Right renal cortex interstitium (tissue), 3 donors: ENCODE results near the gene RBM6. TPM values are rescaled to one million over a fixed set of nuclear protein-coding genes. Genes with fewer than 3 reads are reported as not detected.

Source experiments
- DNase-seq, 3 donors: peaks; one replicate each; pipeline ENCODE4 v3.0.0-alpha.2; 2013; ENCODE audit warnings: low read depth in 3 of 3, low spot score in 2 of 3
- polyA plus RNA-seq, 3 donors: library from polyadenylated mRNA; unstranded; fragments of 120-200 nt; gene quantifications; one replicate each; pipeline ENCODE4 v1.2.1, GENCODE V29; 2013; ENCODE audit not compliant: insufficient read length in 3 of 3

The RBM6 gene
- polyA plus RNA-seq, 3 donors, result 107 to 136 (median 109) TPM

DNA sequence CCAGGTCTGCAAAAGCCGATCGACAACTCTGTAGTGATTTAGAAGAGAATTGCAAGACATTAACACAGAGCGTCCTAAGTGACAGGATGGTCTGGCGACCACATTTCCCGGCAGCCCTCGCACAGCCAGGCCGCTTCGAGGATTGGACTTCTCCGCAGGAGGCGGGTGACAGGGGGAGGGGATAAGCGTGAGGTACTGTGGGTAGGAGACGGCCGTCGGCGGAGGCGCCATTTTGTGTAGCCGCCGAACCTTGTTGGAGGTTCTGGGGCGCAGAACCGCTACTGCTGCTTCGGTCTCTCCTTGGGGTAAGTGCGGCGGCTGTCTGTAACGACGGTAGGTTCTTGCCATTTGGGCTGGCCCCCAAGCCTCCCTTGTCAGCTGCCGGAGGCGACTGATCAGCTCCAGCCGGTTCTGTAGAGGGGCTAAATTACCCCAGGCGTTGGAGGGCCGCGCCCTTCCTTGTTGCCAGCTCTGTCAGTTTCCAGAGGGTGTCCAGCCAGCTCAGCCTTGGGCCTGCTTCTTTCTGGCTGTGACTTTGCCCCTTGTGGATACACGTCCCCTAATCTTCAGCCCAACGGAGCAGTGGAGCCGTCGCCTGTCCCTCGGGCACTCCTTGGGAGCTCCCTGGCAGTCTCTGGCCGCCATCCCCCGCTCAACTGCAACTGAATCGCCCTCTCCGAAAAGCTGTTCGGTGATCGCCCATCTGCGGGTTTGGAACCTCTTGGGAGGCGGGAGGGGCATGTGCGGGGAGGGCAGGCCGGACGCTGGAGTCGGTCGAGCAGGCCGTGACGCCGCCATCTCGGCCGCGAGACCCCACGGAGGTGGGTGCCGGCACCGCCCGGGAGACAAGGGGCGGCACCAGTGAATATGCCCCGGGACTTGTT, 149.0 kb downstream of the RBM6 start, which contains the start of gene RBM5:
Gene RBM5, plus strand, starts transcription at position 195 of the 884 bp plus-strand sequence. CDS start 1,516 bp downstream, outside the sequence.
- peak; percentile 72 to 85 (median 84) for DNase-seq

DNA sequence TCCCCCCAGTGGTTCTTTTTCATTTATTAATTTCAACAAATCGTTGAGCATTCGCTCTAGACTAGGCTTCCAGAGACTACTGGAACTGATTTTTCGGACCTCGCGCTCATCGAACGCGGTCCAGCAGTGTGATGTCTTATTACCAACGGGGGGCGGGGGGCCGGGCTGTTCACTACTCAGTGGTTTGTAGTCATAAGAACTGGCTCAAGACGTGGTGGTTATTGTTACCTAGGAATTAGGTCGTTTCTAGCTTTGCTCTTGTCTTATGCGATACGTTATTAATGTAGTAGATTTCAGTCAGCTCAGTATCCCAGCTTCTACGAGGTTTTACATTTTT, 149.6 kb downstream of the RBM6 start:
- peak in 1 of 3 donors; percentile 10 for DNase-seq

DNA sequence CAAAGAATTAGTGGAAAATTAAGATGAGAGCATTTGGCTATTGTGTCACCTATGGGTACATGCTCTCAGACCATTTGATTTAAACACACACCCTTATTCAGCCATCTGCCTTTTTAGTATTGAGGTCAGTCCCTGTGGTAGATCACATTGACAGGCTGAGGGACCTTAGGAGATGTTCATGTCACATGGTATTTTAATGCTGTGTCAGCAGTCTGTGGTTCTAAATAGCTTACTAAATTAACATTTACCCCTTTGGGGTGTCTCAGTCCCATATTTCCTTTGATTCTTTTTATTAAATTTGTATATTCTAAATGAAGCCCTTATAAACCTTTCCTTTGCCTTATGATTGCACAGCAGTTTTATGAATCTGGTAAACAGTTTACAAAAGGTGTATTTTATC, 151.0 kb downstream of the RBM6 start:
- no peak for DNase-seq

DNA sequence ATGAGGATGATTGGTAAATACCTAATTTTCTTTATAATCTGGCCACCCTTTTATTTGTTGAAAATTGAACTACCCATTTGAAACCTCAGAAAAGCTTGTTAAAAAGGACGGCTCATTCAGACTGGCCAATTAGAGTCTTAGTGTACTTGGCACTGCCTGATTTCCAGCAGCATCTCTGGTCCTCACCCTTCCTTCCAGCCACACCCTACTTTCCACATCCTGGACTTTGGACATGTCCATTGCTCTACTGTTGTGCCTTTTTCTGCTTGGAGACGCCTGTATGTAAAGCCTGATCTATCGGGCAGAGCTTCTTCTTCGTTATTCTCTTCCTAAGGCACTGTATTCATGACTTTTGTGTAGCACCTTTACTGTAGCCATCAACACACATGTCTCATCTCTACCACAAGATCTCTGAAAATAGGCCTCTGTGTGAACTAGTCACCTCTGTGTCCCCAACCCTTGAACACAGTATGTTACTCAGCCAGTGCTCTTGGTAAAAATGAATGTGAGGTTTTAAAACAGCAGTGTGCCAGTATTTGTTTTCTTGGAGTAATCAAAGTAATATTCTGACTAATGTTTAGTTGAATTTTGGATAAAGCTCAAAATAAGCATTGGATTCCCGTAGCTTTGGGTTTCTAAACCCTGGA, 155.5 kb downstream of the RBM6 start:
- DNase-seq, result no peak

DNA sequence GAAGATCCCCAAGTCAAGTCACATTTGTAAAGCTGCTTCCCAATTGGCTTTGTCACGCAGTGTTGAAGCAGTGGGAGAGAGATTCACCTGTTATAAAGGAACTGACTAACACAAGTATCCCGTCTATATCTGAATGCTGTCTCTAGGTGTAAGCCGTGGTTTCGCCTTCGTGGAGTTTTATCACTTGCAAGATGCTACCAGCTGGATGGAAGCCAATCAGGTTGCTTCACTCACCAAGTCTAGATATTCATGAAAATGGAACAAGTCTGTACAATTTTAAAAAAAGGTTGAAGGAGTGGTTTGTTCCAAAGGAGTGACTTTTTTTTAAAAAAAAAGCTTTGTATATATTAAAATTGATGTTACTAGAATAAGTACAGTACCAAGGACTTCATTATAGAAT, 160.4 kb downstream of the RBM6 start:
- no peak for DNase-seq

DNA sequence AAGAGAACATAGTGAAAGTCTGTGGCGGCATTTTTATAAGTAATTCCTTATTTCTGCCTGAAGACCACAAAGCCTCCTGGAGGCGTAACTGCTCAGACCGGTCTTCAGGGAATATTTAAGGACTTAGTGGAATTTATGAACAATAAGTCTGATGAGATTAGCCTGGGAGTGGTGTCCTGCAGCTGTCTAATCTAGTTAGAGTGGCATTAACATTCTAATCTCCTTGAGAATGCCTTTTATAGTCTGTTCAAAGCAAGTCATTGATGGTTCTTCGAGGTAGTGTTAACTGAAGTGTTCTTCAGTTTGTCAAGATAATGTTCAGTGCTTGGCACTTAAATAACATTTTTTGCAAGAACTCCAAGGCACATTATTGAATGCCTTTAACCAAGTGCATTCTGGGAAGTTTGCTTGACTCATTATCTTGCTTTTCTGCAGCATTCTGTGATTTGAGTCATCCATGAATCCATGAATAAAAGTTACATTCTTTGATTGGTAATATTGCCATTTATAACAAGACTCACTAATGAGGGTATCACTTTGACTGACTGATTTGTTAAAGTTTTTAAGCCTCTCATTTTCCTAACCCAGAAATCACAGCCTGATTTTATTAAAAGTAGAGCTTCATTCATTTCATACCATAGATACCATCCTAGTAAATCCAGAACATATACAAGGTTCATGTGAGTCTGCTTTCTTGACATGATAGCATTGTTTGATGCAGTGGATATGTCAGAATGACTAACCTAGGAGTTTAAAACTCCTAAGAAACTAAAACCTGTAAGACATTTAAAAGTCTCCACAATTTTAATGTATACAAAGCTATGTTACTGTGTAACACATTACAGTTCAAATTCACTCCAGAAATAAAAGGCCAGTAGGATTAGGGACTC, 161.3 kb downstream of the RBM6 start:
- no peak for DNase-seq

DNA sequence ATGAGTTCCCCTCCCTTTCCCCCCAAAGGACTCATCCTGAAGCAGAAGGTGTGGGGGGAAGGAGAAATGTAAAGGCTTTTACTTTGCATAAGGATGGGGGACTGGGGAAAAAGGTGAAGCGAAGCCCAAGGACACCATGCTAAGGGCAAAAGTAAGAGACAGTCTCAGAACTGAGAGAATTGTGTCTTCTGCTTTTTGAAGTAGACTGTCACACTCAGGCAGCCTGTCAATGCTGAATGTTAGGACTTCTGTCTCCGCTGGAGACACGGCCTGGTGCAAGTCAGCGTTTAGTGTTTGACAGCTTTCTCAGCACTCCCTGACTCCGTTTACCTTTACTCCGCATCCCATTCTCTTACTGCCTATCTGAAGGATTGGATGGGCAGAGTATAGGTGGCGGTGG, 162.6 kb downstream of the RBM6 start:
- no peak for DNase-seq

DNA sequence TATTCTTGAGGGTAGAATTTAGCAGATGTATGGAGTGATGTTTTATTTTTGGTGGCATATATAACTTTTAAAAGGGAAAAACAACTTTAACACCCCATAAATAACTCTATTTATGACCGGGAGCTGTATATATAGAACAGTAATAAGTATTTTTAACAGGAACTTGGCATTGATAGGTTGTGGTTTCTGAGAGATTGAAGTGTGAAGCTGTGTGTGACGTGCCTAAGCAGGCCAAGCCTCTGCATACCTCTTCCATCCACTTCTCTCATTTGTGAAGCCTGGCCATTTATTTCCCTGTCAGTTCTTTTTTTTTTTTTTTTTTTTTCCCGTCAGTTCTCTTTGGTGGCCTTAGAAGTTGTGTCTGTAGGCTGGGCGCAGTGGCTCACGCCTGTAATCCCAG, 171.8 kb downstream of the RBM6 start:
- DNase-seq, result no peak

DNA sequence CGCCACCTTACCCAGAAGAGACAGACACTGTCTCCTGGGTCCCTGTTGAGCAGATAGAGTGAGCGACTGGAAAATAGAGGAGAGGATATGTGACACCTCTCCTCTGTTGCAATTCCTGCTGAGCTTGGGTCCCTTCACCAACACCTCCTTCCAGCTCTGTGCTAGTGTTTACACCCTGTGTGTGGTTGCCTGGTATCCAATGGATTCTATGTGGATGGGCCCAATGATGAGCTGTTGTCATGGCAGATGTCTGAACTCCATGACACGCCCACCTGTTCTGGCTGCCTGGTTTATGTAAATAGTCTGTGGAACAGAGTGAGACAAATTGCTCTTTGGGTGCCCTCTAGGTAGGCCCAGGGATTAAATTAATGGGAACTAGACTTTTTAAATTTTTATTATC, 172.5 kb downstream of the RBM6 start:
- no peak for DNase-seq

DNA sequence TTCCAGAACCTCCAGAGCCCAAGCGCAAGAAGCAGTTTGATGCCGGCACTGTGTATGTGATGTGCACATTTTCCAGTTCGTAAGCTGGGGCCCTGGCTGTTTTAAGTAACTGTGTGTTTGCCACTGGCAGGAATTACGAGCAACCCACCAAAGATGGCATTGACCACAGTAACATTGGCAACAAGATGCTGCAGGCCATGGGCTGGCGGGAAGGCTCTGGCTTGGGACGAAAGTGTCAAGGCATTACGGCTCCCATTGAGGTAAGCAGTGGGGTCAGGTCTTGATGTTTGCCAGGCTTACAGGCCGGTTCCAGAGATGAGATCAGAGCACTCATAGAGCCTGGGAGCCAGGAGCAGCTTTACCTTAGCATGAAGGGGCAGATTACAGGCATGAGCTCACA, 177.2 kb downstream of the RBM6 start:
- DNase-seq, result no peak

DNA sequence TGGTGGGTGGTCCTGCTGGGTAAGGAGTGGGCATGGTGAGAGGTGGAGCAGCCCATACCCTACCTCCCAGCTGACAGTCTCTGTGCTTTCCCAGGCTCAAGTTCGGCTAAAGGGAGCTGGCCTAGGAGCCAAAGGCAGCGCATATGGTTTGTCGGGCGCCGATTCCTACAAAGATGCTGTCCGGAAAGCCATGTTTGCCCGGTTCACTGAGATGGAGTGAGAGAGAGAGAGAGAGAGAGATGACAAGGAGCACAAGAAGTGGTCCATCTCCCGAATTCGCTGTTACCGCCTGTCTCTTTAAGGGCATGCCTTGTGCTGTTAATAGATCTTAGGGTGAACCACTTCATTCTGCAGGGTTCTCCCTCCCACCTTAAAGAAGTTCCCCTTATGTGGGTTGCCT, 178.3 kb downstream of the RBM6 start:
- DNase-seq, result no peak

DNA sequence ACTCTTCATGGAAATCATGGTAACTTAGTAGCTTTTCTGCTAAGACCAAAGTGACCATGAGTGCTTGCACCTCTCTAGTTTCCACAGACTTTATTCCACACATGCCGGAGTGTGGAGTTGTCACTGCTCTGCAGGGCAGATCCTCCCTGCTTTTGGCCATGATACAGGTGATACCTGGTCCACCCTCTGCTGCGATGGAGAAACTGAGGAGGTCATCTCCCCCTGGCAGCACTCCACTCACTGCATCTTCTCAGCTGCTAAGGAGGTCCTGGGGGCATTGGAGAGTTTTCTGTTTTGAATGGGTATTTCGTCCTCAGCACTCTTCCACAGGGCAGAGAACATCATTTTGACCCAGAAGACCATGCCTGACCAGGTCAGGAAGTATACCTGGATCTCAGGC, 179.8 kb downstream of the RBM6 start:
- no peak for DNase-seq

DNA sequence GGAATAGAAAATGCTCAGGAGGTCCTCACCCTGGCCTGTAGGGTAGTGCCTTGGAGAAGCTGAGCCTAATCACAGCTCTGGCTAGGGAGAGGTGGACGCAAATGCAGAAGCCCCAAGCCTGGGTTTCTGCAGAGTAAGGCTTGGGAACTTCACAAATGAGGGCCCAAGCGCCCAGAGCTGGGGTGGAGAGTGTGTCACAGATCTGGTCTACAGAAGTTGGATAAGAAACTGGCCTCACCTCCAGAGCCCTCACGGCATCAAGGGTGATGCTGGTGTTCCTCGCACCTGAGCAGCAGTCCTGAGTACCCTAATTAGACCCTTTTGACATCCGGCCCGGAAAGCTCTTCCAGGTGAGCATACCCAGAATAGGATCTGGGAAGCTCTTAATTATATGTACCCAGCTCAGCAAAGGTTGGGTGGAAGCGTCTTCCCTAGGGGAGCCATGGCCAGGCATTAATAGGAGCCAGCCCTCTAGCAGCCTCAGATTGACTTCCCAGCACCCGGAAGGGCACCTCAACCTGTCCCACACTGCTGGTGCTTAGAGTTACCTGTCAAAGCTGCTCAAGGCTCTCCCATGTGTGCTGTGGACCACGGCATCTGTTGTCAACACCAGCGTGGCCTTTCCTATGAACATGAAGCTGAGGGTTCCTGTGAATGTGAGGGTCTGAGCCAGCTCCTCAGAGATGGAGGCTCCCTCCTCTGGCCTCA, 180.6 kb downstream of the RBM6 start:
- DNase-seq, result no peak

DNA sequence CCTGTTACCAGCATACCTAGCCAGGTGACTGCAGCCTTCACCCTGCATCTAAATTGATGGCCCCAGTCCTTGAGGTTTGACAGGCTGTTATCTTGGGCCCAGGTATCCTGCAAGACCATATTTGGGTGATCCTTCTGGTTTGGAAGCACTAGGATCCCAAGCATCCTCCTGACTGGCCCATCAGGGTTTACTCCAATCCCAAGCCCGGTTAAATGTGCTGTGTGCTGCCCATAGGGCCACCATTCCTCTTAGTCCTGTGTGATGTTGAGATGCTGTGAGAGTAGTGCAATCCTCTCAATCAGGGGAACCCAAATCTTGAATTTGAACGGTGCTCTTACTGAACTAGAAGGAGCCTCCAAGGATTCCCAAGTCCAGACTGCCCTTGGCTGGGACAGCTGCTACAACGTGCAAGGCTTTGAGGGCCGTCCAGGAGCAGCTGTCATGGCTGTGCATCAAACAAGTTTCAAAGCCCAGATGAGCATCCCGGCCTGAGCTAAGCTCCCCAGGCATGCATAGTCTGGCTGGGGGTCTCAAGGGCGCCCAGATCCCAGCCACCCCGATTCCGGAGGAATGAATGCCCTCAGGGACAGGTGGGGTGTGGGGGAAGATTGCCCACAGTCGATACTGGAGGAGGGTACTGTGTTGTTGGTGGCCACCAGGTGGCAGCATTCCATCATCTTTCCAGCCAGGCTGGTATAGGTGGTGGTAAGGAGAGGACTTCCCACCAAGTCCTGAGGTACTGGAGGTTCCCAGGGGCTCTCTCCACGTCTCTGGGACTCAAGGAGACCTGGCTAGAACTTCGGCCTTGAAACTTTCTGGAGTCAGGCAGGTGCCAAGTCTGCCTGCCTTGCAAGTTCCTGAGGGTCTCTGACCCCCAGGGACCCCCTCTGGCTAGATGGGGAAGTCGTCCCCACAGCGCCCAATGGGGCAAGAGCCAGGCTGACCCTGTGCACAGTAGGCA, 181.4 kb downstream of the RBM6 start:
- peak in 1 of 3 donors; percentile 69 for DNase-seq

DNA sequence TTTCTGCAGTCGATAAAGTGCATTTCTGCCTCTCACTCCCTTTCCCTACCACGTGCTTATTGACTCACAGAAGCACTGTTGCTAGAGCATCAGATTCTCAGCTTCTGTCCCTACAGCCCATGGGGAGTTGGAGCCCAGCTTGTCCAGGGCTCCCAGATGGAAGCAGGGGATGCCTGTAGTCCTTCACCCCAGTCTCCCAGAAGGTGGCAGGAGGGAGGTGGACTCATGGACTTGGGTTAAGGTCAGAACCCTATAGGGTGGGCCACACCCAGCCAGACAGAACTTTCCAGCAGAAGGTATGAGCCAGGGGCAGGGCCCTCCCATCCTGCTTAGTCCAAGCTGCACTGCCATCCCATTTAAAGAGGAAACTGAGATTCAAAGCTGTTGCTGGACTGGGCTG, 182.1 kb downstream of the RBM6 start:
- no peak for DNase-seq

DNA sequence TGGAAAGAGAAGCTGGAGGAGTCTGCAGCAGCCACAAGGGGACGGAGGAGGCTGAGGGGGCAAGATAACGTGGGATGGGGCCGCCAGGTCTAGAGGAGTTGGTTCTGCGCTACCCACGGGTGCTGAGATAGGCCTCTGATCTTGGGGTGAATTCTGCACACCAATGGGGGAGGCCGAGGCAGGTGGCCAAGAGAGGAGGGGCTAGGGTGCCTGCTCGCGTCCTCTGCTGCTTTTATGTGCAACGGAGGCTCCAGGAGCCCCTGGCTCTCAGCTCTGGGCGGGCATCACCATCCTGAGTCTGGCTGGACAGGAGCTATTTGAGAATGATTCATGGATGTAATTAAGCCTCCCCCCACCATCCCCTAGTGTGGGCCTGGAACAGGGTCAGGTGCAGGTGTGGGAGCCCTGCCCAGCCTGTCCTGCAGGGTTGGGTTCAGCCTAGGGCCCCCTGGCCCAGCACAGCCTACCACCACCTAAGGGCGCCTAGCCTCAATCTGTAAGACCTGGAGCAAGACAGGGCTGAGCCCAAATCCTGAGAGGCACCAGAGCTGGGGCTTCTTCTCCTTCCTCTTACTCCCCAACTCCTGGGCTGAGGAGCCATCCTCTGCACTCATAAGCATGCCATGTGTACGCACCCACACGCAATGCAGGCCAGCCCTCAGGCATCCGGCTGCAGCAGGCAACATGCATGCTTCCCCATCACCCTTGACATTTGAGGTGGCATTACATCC, 182.9 kb downstream of the RBM6 start:
- no peak for DNase-seq

DNA sequence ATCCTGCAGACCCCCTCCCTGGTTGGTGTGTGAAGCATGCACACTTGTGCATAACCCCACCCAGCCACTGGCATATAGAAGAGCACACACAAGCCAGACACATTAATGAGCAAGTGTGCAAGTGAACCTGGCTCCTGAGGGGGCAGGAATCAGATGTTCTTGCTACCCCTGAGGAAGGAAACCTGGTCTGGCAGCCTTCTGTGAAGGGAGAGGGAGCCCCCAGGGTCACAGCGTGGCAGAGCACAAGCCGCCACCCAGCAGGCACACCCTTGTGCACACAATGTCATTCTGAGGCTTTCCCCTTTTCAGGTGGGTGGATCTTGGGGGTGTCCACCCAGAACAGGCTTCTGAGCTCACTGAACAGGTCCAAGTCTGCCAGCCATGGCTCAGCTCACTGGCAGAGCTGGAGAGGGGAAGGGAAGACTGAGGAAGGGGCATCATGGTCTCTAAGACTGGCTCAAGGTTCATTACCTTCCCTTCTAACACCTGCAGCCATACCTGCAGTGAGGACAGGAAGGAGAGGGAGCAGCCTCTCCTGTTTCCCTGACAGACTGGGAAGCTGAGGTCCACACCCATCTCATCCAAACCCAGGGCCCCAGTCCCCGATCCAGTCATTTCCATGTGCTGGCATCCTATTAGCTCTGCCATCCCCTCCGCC, 183.6 kb downstream of the RBM6 start:
- no peak for DNase-seq
